ENCODE measurements around the gene PPY.

Gene PPY

GRCh38 chr17:43956222-43956621 is 13.9 kb upstream of the PPY start:
- Mint-ChIP-seq H3K9me3 (no peaks in the 10 kb centered on the region), H3K4me3 (no peak overlapping the region), H3K27me3 (ENCODE audit: low read depth) (peaks cover 65% of the 10 kb centered on the region), H3K4me1 (peaks cover 8% of the 10 kb centered on the region), H3K36me3 (ENCODE audit: low read depth) (no peaks in the 10 kb centered on the region), H3K27ac (no peak overlapping the region)
- no peak for TF ChIP-seq CTCF (IDR thresholded peaks at IDR 0.05; ENCODE audit: unreplicated experiment in 3 of 3)

DNA sequence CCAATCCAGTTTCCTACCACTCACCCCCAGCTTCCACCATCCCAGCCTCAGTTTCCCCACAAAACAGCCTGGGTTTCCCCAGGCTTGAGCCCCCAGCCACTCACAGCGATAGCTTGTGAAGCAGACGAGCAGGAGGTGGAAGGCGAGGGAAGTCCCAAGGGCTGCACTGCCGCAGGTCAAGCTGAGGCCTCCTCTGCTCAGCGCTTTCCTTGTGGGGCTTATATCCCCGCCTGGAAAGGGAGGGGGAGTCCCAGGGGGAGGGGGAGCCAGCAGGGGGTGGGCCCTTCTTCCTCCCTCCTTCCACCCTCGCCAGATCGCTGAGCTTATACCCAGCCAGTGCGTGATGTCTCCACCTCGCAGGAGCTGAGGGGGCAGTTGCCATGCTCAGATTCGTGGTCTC is 11.5 kb upstream of the PPY start, which contains the start of gene PYY:
TSS of gene PYY (minus strand) at position 195 of the 400 bp plus-strand sequence. CDS start 457 bp downstream, outside the sequence.
- Mint-ChIP-seq H3K36me3 (ENCODE audit: low read depth) (no peaks in the 10 kb centered on the region), H3K4me3 (peak within 1 kb of the TSS; percentile 51 to 72 (median 55)), H3K27me3 (ENCODE audit: low read depth) (peaks cover 86% of the 10 kb centered on the region), H3K9me3 (no peaks in the 10 kb centered on the region), H3K27ac (no peak within 1 kb of the TSS), H3K4me1 (peaks cover 8% of the 10 kb centered on the region)
- no peak for TF ChIP-seq CTCF (IDR thresholded peaks at IDR 0.05; ENCODE audit: unreplicated experiment in 3 of 3)

DNA sequence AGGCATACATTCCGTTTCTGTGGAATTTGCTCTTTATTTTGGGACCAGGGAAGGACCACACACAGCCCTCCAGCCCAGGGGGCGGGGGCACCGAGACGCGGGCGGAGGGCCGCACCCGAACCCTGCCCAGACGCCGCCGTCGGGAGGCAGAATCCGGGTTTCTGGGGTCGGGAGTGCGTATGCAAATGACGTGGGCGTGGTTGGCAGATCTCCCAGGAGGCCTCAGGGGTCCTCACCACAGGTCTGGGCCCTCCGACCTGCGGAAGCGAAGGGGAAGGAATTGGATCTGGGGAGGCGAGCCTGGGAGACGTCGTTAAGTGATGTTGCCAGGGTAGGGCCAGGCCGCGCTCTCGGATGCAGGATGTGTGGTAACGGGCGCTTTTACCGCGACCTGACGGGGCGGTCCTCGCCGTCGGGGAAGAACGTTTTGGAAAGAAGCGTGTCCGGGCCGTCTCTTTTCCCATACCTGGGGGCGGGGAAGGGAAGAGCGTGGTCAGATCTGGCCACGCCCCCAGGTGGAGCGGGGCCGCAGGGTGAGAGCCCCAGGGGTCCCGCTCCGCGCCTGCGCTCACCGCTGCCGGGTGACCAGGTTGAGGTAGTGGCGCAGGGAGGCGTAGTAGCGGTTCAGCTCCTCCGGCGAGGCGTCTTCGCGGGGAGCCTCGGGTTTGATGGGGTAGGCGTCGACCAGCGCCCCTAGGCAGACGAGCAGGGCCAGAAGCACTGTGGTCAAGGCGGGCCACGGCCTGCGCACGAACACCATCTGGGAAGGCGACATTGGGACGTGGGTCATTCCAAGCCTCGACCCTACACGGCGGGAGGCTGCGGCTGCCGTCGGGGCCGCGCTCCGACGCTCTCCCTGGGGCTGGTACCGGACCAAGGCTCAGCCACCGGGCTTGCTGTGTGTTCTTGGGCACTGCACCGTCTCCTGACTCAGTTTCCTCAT is 10.7 kb upstream of the PPY start:
- Mint-ChIP-seq H3K27me3 (ENCODE audit: low read depth) (peaks cover 88% of the 10 kb centered on the region), H3K4me3 (peak overlapping the region; percentile 61 to 72 (median 64)), H3K4me1 (peaks cover 8% of the 10 kb centered on the region), H3K36me3 (ENCODE audit: low read depth) (no peaks in the 10 kb centered on the region), H3K27ac (peak overlapping the region in 1 of 3 experiments; percentile 9), H3K9me3 (no peaks in the 10 kb centered on the region)
- TF ChIP-seq CTCF (IDR thresholded peaks at IDR 0.05; ENCODE audit: unreplicated experiment in 3 of 3) = no peak

DNA sequence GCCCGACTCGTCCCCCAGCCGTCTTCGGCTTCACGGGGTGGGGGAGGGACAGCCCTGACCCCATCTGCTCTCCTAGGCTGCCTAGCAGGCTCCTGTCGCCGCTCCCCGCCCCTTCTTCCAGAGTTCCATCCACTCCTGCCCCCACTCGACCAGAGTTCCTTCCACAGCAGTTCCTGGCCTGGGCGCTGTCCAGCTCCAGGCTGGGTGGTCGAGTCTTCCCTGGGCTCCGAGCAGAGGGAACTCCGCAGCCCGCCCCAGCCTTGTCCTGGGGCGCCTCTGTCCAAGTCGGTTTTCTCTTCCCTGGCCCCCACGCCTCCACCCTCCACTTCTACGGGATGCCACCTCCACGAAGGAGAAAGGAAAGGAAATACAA is 10.1 kb upstream of the PPY start:
- Mint-ChIP-seq H3K27ac (peak overlapping the region in 1 of 3 experiments; percentile 9), H3K36me3 (ENCODE audit: low read depth) (no peaks in the 10 kb centered on the region), H3K27me3 (ENCODE audit: low read depth) (peaks cover 90% of the 10 kb centered on the region), H3K9me3 (no peaks in the 10 kb centered on the region), H3K4me3 (peak overlapping the region; percentile 61 to 72 (median 64)), H3K4me1 (peaks cover 8% of the 10 kb centered on the region)
- TF ChIP-seq CTCF (IDR thresholded peaks at IDR 0.05; ENCODE audit: unreplicated experiment in 3 of 3) = no peak

GRCh38 chr17:43951750-43952149 is 9.5 kb upstream of the PPY start:
- no peaks in the 10 kb centered on the region for H3K36me3 Mint-ChIP-seq (ENCODE audit: low read depth)
- no peaks in the 10 kb centered on the region for H3K9me3 Mint-ChIP-seq
- H3K27me3 Mint-ChIP-seq (ENCODE audit: low read depth) = peaks cover 88% of the 10 kb centered on the region
- no peak overlapping the region for H3K27ac Mint-ChIP-seq
- no peak for TF ChIP-seq CTCF (IDR thresholded peaks at IDR 0.05; ENCODE audit: unreplicated experiment in 3 of 3)
- H3K4me3 Mint-ChIP-seq = no peak overlapping the region
- peaks cover 8% of the 10 kb centered on the region for H3K4me1 Mint-ChIP-seq
